Transverse colon (tissue), 4 donors: ENCODE data around the gene ZG16B. TPM values are rescaled to one million over a fixed set of nuclear protein-coding genes. Genes with fewer than 3 reads are reported as not detected.
A peak's percentile ranks its signal among the peaks of the same experiment; 100 is the strongest.

Source experiments
- DNase-seq: peaks from one replicate; pipeline ENCODE4 v3.0.0-alpha.2; 2019
- H3K27ac ChIP-seq, 4 donors: fragments of 200-600 bp; sonication (generic); 2 replicates each; pipeline ENCODE4 v1.5.1; 2016 to 2018; ENCODE audit warnings: inconsistent platforms in 4 of 4
- H3K27me3 ChIP-seq: fragments of 200-600 bp; sonication (generic); 2 replicates; pipeline ENCODE4 v1.5.1; 2017; ENCODE audit warnings: inconsistent platforms
- H3K36me3 ChIP-seq, 4 donors: fragments of 200-600 bp; sonication (generic); 2 replicates each; pipeline ENCODE4 v1.5.1; 2017 to 2019; ENCODE audit warnings: inconsistent platforms in 4 of 4
- H3K4me1 ChIP-seq, 4 donors: fragments of 200-600 bp; sonication (generic); 2 replicates each; pipeline ENCODE4 v1.5.1; 2017 to 2020; ENCODE audit warnings: inconsistent platforms in 4 of 4
- H3K4me3 ChIP-seq, 4 donors: fragments of 200-600 bp; sonication (generic); 1 replicate in 1 of 4; 2 replicates in 3 of 4; pipeline versions ENCODE4 v1.5.1 to v1.6.1; 2017 to 2019; ENCODE audit warnings: inconsistent platforms in 4 of 4
- H3K9me3 ChIP-seq, 2 donors: fragments of 200-600 bp; sonication (generic); 2 replicates each; pipeline ENCODE4 v1.5.1; 2017 to 2019; ENCODE audit warnings: inconsistent platforms in 2 of 2
- EP300 ChIP-seq: sonication (generic); formaldehyde crosslinking; IDR thresholded peaks from one replicate; pipeline ENCODE4 v1.6.1; 2017; ENCODE audit warnings: antibody characterized with exemption, low read depth
- POLR2A ChIP-seq: fragments of 450-650 bp; IDR thresholded peaks from one replicate; pipeline ENCODE4 v1.6.1; 2016; ENCODE audit warnings: antibody characterized with exemption, mild to moderate bottlenecking, moderate library complexity
- POLR2AphosphoS5 ChIP-seq, 3 donors: sonication (generic); formaldehyde crosslinking; IDR thresholded peaks; one replicate each; pipeline ENCODE4 v1.6.1; 2016; ENCODE audit warnings: antibody characterized with exemption in 3 of 3
- WGBS, 2 donors: methylation state at CpG; one replicate each; pipeline ENCODE4 v1.1.5; 2018; ENCODE audit warnings: low coverage in 1 of 2; 5-methylcytosine and 5-hydroxymethylcytosine counted together
- in situ Hi-C, 4 donors: fragments of 200-750 bp; cut with MboI; loops; one replicate each; pipeline versions ENCODE4 v1.15.0 to v1.15.1; 2017; ENCODE audit warnings: low sequenced_read_pairs in 3 of 4, low pct_ligation_motif_present in 1 of 4, low pct_unique_long_range_greater_than_20kb in 1 of 4
- intact Hi-C: fragments of 100-400 bp; cut with DNase I; formaldehyde crosslinking; loops from one replicate; pipeline ENCODE4 v1.15.1; 2023; ENCODE audit warnings: low total_unique reads
- total RNA-seq, 4 donors: library from RNA; depleted of rRNA; stranded (reverse); fragments of >200 nt; gene quantifications; one replicate each; pipeline ENCODE4 v1.1.0, GENCODE V29; 2016
- TF ChIP-seq, protein P1 (sequence below), 5 experiments: fragments of 200-600 bp in 3 of 5; fragments of 450-650 bp in 2 of 5; sonication (generic) in 3 of 5; IDR thresholded peaks; 1 replicate in 2 of 5; 2 replicates in 3 of 5; pipeline ENCODE4 v1.5.1; 2016 to 2017; ENCODE audit warnings: antibody characterized with exemption in 5 of 5, inconsistent platforms in 3 of 5, mild to moderate bottlenecking in 2 of 5, moderate library complexity in 1 of 5

ZG16B gene
- total RNA-seq, 4 donors from 2014 or later: 5.2 to 28.3 (median 15.9) TPM; not detected in 1

- Histone ChIP-seq H3K9me3 (no peaks in the 10 kb centered on the region), H3K4me1 (peaks cover 0 to 15% (median 9%) of the 10 kb centered on the region in 4 donors), H3K36me3 (no peaks in the 10 kb centered on the region), H3K27ac (no peak overlapping the region), H3K4me3 (no peak overlapping the region), H3K27me3 (peaks cover 8% of the 10 kb centered on the region)
- no peak for DNase-seq
- in situ Hi-C loops (no loop called here), intact Hi-C loops (no loop called here)
- 81% methylated on average over 14 of the region's 14 CpGs; no CpG with 5 or more reads in 1 of the 2 donors for WGBS, 2 donors
- TF ChIP-seq POLR2AphosphoS5 (IDR thresholded peaks at IDR 0.05) (no peak), POLR2A (no peak), EP300 (no peak)
- TF ChIP-seq, protein P1, sequence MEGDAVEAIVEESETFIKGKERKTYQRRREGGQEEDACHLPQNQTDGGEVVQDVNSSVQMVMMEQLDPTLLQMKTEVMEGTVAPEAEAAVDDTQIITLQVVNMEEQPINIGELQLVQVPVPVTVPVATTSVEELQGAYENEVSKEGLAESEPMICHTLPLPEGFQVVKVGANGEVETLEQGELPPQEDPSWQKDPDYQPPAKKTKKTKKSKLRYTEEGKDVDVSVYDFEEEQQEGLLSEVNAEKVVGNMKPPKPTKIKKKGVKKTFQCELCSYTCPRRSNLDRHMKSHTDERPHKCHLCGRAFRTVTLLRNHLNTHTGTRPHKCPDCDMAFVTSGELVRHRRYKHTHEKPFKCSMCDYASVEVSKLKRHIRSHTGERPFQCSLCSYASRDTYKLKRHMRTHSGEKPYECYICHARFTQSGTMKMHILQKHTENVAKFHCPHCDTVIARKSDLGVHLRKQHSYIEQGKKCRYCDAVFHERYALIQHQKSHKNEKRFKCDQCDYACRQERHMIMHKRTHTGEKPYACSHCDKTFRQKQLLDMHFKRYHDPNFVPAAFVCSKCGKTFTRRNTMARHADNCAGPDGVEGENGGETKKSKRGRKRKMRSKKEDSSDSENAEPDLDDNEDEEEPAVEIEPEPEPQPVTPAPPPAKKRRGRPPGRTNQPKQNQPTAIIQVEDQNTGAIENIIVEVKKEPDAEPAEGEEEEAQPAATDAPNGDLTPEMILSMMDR (IDR thresholded peaks at IDR 0.05): no peak
Observed at GRCh38 chr16:2827831-2828520, 2.1 kb upstream of the ZG16B start.

- Histone ChIP-seq H3K4me3 (no peak overlapping the region), H3K36me3 (no peaks in the 10 kb centered on the region), H3K27me3 (peaks cover 8% of the 10 kb centered on the region), H3K9me3 (no peaks in the 10 kb centered on the region), H3K4me1 (peaks cover 0 to 15% (median 9%) of the 10 kb centered on the region in 4 donors), H3K27ac (no peak overlapping the region)
- DNase-seq: no peak
- WGBS, 2 donors: 91% methylated on average over 8 of the region's 8 CpGs; no CpG with 5 or more reads in 1 of the 2 donors
- intact Hi-C loops: no loop called here
- in situ Hi-C loops: no loop called here
- TF ChIP-seq POLR2A (no peak), EP300 (no peak), POLR2AphosphoS5 (IDR thresholded peaks at IDR 0.05) (no peak)
- TF ChIP-seq, protein P1 (IDR thresholded peaks at IDR 0.05): no peak
Observed at GRCh38 chr16:2828521-2828840, 1.6 kb upstream of the ZG16B start.

DNA sequence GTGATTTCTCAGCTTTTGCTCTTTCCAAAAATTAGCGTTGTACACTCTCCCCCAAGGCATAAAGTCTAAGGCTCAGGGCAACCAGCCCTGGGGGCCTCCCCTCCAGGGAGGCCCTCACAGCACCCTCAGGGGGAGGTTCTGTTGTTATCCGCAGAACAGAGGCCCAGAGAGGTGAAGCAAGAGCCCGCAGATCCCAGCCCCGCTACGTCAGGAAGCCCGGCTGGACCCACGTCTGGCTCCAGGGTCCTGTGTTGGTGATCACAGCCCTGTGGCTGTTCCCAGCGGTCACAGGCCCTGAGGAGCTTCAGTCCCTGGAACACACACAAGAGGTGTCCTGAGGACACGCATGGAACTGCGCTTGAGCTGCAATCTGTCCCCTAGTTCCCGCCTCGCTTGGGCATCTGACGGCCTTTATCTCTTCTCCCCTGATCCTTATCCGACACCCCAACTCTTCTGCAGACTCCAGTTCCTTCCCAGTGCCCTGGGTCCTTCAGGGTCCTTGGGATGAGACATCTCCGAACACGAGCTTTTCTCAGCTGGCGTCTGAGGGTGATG is 1.1 kb upstream of the ZG16B start:
- TF ChIP-seq POLR2AphosphoS5 (IDR thresholded peaks at IDR 0.05) (no peak), EP300 (no peak), POLR2A (no peak)
- TF ChIP-seq, protein P1 (IDR thresholded peaks at IDR 0.05): no peak

GRCh38 chr16:2830355-2830695 is 222 bp downstream of the ZG16B start:
- in situ Hi-C loops: no loop called here

More for the DNA sequence above, 1.1 kb upstream of the ZG16B start:
- peak overlapping the region in 1 of 4 donors; percentile 75 for H3K27ac ChIP-seq
- no peaks in the 10 kb centered on the region for H3K36me3 ChIP-seq
- H3K9me3 ChIP-seq: no peaks in the 10 kb centered on the region
- DNase-seq: no peak
- intact Hi-C loops (no loop called here), in situ Hi-C loops (no loop called here)
- WGBS, 2 donors: 93% methylated on average over 17 of the region's 17 CpGs; no CpG with 5 or more reads in 1 of the 2 donors
- H3K4me1 ChIP-seq: peaks cover 0 to 15% (median 9%) of the 10 kb centered on the region in 4 donors
- H3K4me3 ChIP-seq: no peak overlapping the region
- H3K27me3 ChIP-seq: peaks cover 8% of the 10 kb centered on the region

More at GRCh38 chr16:2830355-2830695, 222 bp downstream of the ZG16B start:
- H3K27me3 ChIP-seq: peaks cover 8% of the 10 kb centered on the region
- H3K4me1 ChIP-seq: peaks cover 0 to 15% (median 9%) of the 10 kb centered on the region in 4 donors
- no peaks in the 10 kb centered on the region for H3K36me3 ChIP-seq
- intact Hi-C loops: no loop called here
- 56% methylated on average over 4 of the region's 5 CpGs; no CpG with 5 or more reads in 1 of the 2 donors for WGBS, 2 donors
- TF ChIP-seq POLR2A: no peak
- no peak for TF ChIP-seq EP300
- TF ChIP-seq POLR2AphosphoS5 (IDR thresholded peaks at IDR 0.05): no peak
- TF ChIP-seq, protein P1 (IDR thresholded peaks at IDR 0.05): no peak
- peak overlapping the region in 3 of 4 donors; percentile 41 to 78 (median 75) for H3K27ac ChIP-seq
- H3K9me3 ChIP-seq: no peaks in the 10 kb centered on the region
- no peak for DNase-seq
- H3K4me3 ChIP-seq: no peak overlapping the region
